ENCODE measurements around the gene FITM2.
"Not testable (repeated sequence)": the region's sequence is repeated elsewhere in the genome, so short reads cannot be mapped to it uniquely, and the experiment has no call there.

FITM2 gene, protein sequence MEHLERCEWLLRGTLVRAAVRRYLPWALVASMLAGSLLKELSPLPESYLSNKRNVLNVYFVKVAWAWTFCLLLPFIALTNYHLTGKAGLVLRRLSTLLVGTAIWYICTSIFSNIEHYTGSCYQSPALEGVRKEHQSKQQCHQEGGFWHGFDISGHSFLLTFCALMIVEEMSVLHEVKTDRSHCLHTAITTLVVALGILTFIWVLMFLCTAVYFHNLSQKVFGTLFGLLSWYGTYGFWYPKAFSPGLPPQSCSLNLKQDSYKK

DNA sequence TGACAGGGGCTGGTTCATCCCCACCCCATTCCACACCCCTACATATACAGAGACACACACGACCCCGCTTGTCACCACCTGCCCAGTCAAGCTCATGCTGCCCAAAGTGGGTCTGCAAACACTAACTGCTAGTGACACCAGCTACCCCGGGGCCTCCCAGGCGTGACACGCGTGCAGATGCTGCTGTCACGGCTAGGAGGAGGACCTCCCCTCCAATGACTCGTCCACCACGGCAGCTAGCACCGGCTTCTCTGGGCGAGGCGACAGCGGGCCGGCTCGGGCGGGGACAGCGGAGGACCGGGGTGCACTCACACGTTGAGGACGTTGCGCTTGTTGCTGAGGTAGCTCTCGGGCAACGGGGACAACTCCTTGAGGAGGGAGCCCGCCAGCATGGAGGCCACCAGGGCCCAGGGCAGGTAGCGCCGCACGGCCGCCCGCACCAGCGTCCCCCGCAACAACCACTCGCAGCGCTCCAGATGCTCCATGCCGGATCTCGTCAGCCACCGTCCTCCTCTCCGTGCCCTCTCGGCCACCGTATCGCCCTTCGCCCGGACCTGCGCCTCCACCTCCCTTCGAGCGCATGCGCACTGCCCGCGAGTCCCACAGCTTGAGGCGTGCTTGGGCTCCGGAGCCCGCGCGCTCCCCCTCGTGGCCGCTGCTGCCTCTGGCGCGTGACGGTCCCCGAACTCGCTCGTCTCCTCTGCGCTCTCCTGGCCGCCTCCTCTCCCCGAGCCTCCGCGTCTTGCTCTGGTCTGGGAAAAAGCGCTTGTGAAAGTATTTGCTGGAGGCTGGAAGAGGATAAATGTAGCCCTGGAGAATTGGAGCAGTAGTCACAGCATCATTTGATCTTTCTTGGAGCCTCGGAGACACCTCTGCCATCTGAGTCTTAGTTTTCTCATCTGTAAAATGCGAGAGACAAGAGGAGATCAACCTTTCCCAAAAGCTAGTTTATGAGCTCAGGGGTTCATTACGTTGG lies at the start of gene FITM2:
Gene FITM2 (minus strand): TSS at position 539 of the 976 bp plus-strand sequence. CDS start 54 bp downstream, at position 485.
- peak; percentile 98 for DNase-seq (ENCODE audit: low spot score)

DNA sequence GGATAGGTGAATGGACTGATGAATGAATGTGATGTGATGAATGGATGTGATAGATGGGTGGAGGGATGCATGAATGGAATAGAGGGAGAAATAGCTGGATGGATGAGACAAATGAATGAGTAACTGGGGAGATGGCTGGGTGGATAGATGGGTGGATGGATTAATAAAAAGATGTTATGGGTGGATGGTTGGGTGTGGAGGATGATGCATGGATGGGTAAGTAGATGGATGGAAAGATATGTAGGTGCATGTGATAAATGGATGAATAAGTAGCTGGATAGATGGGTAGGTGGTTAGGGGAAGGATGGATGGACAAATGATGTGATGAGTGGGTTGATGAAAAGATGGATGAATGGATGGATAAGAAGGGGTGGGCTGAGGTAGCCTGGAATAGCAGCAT lies 49.2 kb upstream of the FITM2 start:
- DNase-seq (ENCODE audit: low spot score), result no peak

DNA sequence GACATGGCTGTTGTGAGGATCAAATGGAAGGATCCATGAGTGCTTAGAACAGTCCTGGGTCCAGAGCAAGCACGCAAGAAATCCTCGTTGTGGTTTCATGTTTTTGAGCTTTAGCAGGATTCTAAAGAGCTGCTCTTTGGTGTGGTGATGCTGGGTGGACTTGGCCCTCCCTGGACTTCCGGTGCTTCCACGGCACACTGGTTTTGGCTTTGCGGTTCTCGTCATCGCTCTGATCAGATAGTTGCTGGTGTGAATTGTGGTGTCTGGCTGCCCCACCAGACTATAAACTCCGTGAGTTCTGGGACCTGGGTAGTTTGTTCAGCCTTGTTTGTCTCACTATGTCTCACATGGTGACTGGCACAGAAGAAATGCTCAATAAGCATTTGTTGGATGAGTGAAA lies 47.8 kb upstream of the FITM2 start:
- DNase-seq (ENCODE audit: low spot score), result no peak

DNA sequence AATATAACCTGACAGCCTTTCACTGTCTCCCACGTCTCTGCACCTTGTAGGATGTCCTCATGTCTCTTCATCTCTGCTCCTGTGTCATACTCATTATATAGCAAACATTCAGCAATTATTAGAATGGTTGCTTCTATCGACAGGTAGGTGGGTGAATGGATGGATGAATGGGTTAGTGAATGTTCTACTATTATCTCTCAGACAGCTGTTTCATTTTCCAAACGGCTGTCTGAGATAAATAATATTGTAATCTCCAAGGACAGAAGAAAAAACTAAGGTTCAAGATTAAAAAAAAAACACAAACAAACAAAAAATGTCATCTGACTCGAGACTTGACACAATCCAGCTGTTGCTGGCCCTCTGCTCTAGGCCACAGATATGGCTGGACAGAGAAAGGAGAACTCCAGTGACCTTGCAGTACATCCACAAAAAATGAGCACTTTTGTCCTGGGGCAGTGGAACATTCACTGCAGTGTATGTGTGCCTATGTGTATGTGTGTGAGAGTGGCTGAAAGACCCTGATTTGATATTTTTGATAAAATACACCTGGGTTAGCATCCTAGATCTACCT lies 46.6 kb upstream of the FITM2 start:
- no peak for DNase-seq (ENCODE audit: low spot score)

DNA sequence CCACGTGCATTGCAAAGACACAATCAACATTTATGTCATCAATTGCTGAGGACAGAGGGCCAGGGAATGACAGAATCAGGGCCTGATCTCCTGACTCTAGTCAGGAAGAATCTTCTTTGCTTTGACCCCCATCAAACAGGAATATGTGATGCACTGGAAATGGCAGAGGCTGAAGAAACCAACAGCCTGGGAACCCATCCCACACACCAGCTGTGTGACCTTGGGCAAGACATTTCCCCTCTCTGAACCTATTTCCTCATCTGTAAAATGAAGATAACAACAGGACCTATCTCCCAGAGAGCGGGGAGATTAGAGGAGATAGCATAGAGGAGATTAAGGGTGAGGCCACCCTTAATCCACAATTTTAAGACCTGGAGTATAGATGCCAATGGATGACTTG lies 46.0 kb upstream of the FITM2 start:
- DNase-seq (ENCODE audit: low spot score), result no peak

DNA sequence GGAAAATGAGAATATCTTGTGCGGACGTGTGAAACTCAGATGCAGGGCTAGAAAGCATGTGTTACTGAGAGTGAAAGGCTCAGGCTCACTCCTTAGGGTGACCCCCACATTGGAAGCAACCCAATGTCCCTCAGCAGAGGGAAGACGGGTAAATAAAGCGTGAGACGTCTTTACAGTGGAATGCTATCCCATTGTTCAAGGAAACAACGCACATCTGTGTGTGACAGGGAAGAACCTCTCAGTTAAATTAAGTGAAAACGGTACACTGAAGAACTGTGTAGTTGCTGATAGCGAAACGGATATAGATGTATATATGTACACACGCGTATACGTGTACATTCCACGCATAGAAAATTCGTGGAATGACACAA lies 45.3 kb upstream of the FITM2 start:
- no peak for DNase-seq (ENCODE audit: low spot score)

DNA sequence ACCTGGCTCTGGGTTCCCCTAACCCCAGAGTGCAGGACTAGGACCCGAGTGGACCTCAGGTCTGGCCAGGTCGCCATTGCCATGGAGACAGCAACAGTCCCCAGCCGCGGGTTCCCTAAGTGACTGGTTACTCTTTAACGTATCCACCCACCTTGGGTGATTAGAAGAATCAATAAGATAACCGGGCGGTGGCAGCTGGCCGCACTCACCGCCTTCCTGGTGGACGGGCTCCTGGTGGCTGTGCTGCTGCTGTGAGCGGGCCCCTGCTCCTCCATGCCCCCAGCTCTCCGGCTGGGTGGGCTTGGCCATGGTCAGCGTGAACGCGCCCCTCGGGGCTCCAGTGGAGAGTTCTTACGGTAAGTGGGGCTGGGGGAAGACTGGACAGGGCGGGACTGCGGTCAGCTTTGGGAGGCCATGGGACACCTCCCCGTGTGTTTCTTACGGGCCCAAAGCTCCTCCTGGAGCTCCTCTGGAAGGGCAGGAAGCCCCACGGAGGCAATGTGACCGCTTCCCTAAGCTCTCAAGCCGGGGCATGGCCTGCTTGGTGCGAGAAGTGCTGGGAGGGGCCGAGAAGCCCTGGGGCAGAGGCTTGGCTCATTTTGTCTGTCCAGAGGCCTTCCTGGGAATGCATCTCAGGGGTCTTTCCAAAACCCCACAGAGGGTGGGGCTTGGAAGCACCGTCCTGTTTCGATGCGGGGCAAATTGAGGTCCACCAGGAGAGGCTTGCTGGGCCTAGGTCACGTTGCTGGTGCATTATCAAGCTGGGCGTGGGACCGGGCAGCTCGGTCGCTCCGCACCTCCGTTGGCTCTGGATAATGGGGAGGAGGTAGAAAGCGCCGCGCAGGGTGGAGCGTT lies 44.7 kb upstream of the FITM2 start, which contains the start of gene HNF4A:
Gene HNF4A (plus strand): TSS at position 202 of the 855 bp plus-strand sequence. CDS start 106 bp downstream, at position 308.
- no peak for DNase-seq (ENCODE audit: low spot score)

DNA sequence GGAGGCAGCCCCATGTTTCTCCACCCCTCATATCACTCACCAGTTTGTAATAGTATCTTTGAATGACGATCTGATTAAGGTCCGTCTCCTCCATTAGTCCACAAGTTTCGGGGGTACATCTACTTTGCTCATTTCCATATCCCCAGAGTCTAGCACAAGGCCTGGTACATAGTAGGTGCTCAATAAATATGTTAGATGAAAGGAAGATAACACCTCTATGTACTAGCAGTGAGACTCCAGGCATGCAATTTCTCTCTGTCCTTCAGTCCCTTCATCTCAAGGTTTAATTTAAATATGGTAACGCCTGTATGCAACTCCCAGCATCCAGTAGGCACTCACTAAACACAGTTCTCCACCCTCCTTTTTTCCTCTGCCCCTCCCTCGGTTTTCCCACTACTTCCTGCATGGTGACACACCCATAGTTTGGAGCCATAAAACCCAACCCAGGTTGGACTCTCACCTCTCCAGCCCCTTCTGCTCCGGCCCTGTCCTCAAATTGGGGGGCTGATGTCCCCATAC lies 44.0 kb upstream of the FITM2 start:
- no peak for DNase-seq (ENCODE audit: low spot score)

DNA sequence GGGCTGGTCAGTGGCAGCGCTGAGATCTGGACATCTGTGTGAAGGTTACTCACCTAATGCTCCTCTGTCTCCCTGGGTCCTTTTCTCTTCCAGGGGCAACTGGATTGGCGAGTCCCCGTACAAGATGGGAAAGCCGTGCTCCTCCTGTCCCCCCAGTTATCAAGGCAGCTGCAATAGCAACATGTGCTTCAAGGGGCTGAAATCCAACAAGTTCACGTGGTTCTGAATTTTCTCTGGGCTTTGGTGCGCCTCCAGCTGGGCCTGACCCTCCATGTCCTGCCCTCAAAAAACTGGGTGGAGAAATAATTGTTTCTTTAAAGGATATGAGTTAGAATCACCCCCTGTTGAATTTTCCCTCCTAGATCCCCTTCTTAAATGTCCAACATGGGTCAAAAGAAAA lies 39.6 kb upstream of the FITM2 start:
- DNase-seq (ENCODE audit: low spot score), result no peak

DNA sequence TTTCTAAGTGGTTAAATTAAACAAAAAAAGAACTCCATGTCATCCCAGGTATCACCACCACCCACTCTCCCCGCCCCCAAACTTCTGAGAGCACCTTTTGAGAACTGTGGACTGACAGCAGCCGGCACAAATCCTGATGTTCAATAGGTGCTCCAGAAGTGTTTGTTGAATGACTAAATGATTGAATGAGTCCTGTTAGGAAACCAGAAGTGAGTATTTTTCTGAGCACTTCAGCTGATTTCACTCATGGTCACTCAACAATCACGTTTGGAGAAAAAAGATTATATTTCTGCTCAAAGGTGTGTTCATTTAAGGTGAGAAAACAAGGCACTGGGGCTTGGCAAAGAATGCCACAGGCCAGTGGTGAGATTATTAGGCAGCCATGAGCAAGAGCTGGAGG lies 38.3 kb upstream of the FITM2 start:
- DNase-seq (ENCODE audit: low spot score), result no peak

DNA sequence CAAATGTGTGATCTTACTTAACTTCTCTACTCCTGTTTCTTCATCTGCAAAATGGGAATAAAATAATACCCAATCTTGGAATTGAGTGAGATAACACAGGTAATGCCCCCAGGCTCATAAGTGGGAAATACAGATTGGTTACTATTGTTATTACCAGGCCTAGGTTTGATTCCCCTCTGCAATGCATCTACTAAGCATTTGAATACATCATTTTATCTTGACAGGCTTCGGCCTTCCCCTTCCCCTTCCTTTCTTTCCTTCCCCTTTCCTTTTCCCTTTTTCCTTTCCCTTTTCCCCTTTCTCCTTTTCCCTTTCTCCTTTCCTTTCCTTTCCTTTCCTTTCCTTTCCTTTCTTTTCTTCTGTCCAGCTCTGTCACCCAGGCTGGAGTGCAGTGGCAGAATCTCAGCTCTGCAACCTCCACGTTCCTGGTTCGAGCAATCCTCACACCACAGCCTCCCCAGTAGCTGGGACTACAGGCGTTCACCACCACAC lies 37.2 kb upstream of the FITM2 start:
- DNase-seq (ENCODE audit: low spot score), result no peak

DNA sequence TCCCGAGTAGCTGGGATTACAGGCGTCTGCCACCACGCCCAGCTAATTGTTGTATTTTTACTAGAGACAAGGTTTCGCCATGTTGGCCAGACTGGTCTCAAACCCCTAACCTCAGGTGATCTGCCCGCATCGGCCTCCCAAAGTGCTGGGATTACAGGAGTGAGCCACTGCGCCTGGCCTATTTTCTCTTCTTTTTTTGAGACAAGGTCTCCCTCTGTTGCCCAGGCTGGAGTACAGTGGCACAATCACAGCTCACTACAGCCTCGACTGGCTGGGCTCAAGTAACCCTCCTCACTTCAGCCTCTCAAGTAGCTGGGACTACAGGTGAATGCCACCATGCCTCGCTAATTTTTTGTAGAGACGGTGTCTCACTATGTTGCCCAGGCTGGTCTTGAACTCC lies 34.9 kb upstream of the FITM2 start:
- not testable (repeated sequence) for DNase-seq (ENCODE audit: low spot score)

DNA sequence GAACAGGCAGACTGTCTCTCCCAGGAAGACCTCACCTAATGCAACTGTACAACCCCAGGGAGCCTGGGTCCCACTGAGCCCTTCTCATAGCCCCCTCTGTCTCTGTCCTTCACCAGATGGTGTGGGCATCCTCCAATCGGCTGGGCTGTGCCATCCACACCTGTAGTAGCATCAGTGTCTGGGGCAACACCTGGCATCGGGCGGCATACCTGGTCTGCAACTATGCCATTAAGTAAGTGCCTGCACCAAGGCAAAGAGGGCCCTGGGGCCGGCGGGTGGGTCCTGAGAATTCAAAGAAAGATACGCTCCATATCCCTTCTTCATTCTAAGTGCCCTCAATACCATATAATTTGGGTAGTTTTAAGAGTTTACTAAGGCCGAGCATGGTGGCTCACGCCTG lies 34.1 kb upstream of the FITM2 start:
- DNase-seq (ENCODE audit: low spot score), result no peak

DNA sequence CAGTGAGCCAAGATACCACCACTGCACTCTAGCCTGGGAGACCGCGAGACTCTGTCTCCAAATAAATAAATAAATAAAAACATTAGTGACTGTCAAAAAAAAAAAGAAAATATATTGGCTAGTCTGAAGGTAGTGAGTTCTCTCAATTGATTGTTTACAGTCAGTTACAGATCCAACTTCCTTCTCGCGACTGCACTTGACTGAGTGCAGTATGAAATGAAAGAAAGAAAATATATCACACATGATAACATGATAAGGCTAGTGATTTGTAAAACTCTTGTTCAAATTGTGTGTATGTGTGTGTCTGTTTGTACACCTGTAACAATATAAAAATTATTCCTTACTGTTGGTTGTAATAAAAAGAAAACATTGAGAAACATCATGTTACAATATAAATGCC lies 33.7 kb upstream of the FITM2 start:
- no peak for DNase-seq (ENCODE audit: low spot score)

DNA sequence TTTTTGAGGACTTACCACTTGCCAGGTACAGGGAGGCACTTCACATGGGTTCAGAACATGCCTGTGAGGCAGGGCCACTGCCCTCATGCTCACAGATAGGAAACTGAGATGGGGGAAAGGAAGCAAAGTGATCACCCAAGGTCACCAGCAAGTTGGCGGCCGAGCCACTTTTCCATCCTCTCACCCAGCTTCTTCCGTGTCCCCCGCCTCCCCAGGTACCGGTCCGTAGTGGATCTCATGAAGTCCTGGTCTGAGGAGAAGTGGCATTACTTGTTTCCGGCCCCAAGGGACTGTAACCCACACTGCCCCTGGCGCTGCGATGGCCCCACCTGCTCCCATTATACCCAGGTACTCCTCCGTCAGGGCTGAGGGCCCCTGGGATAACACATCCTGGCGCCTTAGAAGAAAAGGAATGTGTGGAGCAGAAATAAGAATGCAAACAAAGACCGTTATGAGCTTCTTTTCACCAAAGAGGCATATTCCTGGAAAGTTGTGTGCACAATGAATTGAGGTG lies 32.2 kb upstream of the FITM2 start:
- DNase-seq (ENCODE audit: low spot score), result no peak

DNA sequence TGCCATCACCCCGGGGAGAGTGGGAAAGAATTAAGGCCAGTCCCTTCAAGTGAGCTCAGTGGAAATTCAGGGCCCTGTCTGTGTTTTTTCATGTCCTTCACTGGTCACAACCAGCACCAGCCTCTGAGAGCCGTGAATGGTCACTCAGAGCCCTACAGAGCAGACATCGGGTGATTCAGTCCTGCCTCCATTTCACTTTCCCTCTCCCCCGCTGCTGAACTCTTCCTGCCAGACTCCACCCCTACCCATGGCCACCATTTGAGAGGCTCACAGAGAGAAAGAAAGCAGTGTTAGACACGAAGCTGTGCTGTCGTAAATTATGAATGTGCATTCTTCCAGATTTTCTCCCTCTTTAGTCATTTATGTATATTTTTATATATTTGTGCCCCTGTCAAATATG lies 31.2 kb upstream of the FITM2 start:
- peak; percentile 16 for DNase-seq (ENCODE audit: low spot score)

DNA sequence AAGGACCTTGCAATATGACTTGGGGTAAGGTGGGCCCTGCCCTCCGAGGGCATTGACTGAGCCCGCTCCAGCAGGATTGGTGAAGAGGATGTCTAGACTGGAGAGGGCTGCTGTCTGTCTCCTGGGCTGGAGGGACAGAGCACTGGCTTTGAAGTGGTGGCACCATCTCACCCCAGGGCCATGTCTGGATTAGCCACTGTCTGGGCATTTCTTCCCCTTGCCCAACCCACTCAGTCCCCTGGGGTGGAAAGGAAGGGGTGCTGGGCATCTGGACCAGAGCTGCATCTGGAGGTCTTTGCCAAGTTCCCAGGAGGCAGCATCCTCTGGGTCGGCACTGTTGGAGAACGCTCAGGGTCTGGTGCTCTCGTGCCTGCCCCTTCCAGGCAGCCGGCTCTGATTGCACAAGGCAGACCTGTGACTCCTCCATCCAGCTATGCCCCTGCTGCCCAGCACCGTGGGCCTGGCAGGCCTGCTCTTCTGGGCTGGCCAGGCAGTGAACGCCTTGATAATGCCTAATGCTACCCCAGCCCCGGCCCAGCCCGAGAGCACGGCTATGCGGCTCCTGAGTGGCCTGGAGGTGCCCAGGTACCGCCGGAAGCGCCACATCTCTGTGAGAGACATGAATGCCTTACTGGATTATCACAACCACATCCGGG lies 25.9 kb upstream of the FITM2 start, which contains the start of gene R3HDML:
Gene R3HDML (plus strand): TSS at position 319 of the 656 bp plus-strand sequence. CDS start 115 bp downstream, at position 434.
- no peak for DNase-seq (ENCODE audit: low spot score)

DNA sequence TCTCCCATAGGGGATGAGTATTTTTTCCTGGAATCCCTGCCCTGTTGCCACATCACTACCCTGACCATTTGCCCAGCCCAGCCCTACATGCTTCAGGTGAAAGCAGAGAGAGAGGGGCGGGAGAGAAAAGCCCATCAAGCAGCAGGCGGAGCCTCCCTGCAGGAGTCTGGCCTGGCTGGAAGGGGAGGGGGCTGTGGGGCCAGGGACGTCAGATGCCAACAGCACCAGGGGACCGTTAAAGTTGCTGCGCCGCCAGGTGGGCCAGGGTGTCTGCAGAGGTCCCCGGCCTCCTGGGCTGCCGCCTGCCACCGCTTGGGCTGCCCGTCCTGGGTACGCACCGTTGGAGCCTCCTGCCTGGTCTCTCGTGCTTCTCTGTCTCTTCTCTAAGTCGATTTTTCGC lies 25.1 kb upstream of the FITM2 start:
- DNase-seq (ENCODE audit: low spot score), result no peak

DNA sequence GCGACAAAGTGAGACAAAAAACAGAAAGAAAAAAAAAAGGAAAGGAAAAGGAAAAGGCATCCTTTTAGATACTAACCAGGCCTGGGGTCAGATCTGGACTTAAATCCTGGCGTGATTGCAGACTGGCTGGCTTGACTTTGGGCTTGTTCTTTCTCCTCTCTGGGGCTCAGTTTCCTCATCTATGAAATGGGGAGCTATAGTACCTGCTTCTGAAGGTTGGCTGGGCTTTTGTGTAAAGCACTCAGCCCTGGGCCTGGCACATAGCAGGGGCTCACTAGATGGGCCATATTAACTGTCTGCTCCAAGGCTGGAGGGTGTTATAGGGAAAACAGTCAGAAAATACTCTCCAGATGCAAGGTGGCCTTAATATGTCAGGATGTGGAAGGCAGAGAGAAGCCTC lies 24.7 kb upstream of the FITM2 start:
- no peak for DNase-seq (ENCODE audit: low spot score)

DNA sequence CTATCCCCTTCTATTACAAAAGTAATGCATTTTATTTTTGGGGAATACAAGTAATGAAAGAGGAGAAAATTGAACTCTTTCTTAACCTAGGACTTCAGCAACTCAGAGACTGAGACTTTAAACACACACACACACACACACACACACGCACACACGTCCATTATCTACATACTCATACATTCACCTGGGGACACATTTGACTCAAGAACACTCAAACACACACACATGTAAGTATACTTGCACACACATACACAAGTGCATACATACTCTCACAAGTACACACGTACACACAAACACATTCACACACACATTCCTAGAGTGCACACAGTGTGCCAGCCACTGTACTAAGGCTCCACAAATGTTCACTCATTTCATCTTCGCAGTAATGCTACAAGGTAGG lies 23.7 kb upstream of the FITM2 start:
- no peak for DNase-seq (ENCODE audit: low spot score)

DNA sequence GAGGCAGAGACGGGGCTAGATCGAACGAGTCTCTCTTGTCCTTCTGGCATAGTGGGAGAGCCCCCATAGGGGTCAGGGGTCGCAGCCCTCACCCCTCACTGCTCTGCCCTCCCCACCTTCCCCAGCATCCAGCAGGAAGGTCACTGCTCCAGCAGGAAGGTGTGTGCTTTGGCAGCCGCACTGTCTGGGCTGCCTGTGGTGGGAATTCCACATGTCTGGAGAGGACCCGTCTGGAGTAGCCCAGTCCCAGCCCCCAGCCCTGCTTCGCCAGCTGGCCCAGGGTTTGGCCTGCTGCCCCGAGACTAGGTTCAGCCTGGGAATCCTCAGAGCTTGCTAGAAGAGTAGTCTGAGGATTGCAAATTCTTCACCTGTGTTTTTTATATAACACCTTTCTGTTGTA lies 23.3 kb upstream of the FITM2 start:
- no peak for DNase-seq (ENCODE audit: low spot score)

Data from COLO829 (cell line).